HL-60 (cell line): ENCODE data around the gene TMEM156.

Source experiments
- DNase-seq, 2 experiments: peaks; one replicate each; pipeline ENCODE4 v3.0.0-alpha.2; 2010 to 2020; ENCODE audit warnings: low read depth in 1 of 2, low spot score in 1 of 2
- H3K27ac ChIP-seq: fragments of 250-450 bp; sonication (Bioruptor Pico); replicated peaks from 2 replicates; pipeline ENCODE4 v1.5.1; 2020; ENCODE audit warnings: mild to moderate bottlenecking, moderate library complexity
- H3K27me3 ChIP-seq: fragments of 250-450 bp; sonication (Bioruptor Pico); 2 replicates; pipeline ENCODE4 v1.5.1; 2021; ENCODE audit warnings: mild to moderate bottlenecking, moderate library complexity; ENCODE audit not compliant: insufficient read depth, poor library complexity, severe bottlenecking
- H3K4me3 ChIP-seq: replicated peaks from 2 replicates; pipeline ENCODE4 v1.5.1; 2011; ENCODE audit warnings: mild to moderate bottlenecking, control low read depth, low read length; ENCODE audit not compliant: insufficient read depth
- GABPA ChIP-seq: IDR thresholded peaks from 2 replicates; pipeline ENCODE4 v1.6.1; 2012; ENCODE audit warnings: low read depth
- POLR2AphosphoS5 ChIP-seq: IDR thresholded peaks from 2 replicates; pipeline ENCODE4 v1.6.1; 2012; ENCODE audit warnings: low read depth
- SPI1 ChIP-seq: IDR thresholded peaks from 2 replicates; pipeline ENCODE4 v1.6.1; 2012; ENCODE audit warnings: low read depth, mild to moderate bottlenecking, borderline replicate concordance
- TF ChIP-seq, protein P1 (sequence below): IDR thresholded peaks from one replicate; pipeline ENCODE4 v1.5.1; 2011; ENCODE audit warnings: low read length, control low read depth, inconsistent platforms; ENCODE audit not compliant: insufficient read depth
- TF ChIP-seq, protein P2 (sequence below): IDR thresholded peaks from 2 replicates; pipeline ENCODE4 v1.6.1; 2012; ENCODE audit warnings: low read depth; ENCODE audit not compliant: insufficient replicate concordance

The TMEM156 gene

DNA sequence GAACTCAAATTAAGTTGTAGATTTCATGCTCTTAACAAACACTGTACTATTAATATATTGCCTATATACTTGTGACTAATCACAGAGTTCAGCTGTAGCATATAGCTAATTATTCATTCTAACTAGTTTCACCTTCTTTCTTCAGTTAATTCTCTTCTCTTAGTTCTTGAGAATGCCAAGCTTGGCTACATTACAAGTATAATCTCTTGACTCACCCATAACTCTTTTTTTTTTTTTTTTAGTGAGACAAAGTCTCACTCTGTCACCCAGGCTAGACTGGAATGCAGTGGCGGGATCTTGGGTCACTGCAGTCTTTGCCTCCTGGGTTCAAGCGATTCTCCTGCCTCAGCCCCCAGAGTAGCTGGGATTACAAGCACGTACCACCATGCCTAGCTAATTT lies 35.2 kb upstream of the TMEM156 start:
- TF ChIP-seq GABPA, result no peak
- TF ChIP-seq, protein P1, sequence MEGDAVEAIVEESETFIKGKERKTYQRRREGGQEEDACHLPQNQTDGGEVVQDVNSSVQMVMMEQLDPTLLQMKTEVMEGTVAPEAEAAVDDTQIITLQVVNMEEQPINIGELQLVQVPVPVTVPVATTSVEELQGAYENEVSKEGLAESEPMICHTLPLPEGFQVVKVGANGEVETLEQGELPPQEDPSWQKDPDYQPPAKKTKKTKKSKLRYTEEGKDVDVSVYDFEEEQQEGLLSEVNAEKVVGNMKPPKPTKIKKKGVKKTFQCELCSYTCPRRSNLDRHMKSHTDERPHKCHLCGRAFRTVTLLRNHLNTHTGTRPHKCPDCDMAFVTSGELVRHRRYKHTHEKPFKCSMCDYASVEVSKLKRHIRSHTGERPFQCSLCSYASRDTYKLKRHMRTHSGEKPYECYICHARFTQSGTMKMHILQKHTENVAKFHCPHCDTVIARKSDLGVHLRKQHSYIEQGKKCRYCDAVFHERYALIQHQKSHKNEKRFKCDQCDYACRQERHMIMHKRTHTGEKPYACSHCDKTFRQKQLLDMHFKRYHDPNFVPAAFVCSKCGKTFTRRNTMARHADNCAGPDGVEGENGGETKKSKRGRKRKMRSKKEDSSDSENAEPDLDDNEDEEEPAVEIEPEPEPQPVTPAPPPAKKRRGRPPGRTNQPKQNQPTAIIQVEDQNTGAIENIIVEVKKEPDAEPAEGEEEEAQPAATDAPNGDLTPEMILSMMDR, result no peak
- no peak for TF ChIP-seq SPI1
- TF ChIP-seq, protein P2, sequence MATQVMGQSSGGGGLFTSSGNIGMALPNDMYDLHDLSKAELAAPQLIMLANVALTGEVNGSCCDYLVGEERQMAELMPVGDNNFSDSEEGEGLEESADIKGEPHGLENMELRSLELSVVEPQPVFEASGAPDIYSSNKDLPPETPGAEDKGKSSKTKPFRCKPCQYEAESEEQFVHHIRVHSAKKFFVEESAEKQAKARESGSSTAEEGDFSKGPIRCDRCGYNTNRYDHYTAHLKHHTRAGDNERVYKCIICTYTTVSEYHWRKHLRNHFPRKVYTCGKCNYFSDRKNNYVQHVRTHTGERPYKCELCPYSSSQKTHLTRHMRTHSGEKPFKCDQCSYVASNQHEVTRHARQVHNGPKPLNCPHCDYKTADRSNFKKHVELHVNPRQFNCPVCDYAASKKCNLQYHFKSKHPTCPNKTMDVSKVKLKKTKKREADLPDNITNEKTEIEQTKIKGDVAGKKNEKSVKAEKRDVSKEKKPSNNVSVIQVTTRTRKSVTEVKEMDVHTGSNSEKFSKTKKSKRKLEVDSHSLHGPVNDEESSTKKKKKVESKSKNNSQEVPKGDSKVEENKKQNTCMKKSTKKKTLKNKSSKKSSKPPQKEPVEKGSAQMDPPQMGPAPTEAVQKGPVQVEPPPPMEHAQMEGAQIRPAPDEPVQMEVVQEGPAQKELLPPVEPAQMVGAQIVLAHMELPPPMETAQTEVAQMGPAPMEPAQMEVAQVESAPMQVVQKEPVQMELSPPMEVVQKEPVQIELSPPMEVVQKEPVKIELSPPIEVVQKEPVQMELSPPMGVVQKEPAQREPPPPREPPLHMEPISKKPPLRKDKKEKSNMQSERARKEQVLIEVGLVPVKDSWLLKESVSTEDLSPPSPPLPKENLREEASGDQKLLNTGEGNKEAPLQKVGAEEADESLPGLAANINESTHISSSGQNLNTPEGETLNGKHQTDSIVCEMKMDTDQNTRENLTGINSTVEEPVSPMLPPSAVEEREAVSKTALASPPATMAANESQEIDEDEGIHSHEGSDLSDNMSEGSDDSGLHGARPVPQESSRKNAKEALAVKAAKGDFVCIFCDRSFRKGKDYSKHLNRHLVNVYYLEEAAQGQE, result no peak
- no peak for TF ChIP-seq POLR2AphosphoS5
- no peak overlapping the region for H3K4me3 ChIP-seq
- no peak overlapping the region for H3K27ac ChIP-seq
- DNase-seq, result no peak
- H3K27me3 ChIP-seq, result no peaks in the 10 kb centered on the region

- TF ChIP-seq POLR2AphosphoS5 (no peak), GABPA (no peak), SPI1 (no peak)
- TF ChIP-seq, protein P1, result no peak
- TF ChIP-seq, protein P2, result no peak
- no peak overlapping the region for H3K4me3 ChIP-seq
- no peaks in the 10 kb centered on the region for H3K27me3 ChIP-seq
- no peak overlapping the region for H3K27ac ChIP-seq
- no peak for DNase-seq
These were observed 34.8 kb upstream of the TMEM156 start for GRCh38 chr4:39067031-39067430.

DNA sequence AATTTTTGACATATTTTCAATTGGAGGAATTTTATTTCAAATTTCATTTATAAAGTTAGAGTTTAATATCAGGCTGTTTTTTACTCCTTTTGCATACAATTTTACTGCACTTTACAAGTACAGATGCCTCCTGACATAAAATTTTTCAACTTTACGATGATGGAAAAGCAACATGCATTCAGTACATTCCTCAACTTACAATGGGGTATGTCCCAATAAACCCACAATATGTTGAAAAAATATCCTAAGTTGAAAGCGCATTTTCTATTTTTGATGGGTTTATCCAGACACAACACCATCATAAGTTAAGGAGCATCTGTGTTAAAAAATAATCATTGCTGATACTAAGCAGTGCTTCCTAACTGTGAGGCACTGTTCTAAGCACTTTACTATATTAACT lies 34.2 kb upstream of the TMEM156 start:
- no peak for TF ChIP-seq SPI1
- TF ChIP-seq POLR2AphosphoS5, result no peak
- TF ChIP-seq, protein P1, result no peak
- TF ChIP-seq, protein P2, result no peak
- no peak for TF ChIP-seq GABPA
- no peaks in the 10 kb centered on the region for H3K27me3 ChIP-seq
- no peak overlapping the region for H3K27ac ChIP-seq
- no peak for DNase-seq
- no peak overlapping the region for H3K4me3 ChIP-seq
